Activated CD8-positive, alpha-beta memory T cell treated with anti-CD3 and anti-CD28 coated beads, Interleukin-2, amount 50 U/mL, for 24 hours (primary cell): ENCODE measurements around the gene RNPEP.
"Not testable (repeated sequence)": the region's sequence is repeated elsewhere in the genome, so short reads cannot be mapped to it uniquely, and the experiment has no call there.

Experiments used
- DNase-seq: peaks from one replicate; pipeline ENCODE4 v3.0.0-alpha.2; 2020; ENCODE audit errors: extremely low read depth

Gene RNPEP

GRCh38 chr1:202010180-202011015 is 27.9 kb downstream of the RNPEP start, which contains the start of gene ELF3:
Gene ELF3, plus strand, starts transcription at chr1:202010587. Its CDS starts 550 bp downstream, at chr1:202011137.
- no peak for DNase-seq

GRCh38 chr1:202011994-202012393 is 29.5 kb downstream of the RNPEP start:
- DNase-seq, result no peak

- no peak for DNase-seq
Measured at GRCh38 chr1:202012544-202013478, 30.4 kb downstream of the RNPEP start.

- no peak for DNase-seq
Measured at GRCh38 chr1:202013603-202014002, 31.2 kb downstream of the RNPEP start.

DNA sequence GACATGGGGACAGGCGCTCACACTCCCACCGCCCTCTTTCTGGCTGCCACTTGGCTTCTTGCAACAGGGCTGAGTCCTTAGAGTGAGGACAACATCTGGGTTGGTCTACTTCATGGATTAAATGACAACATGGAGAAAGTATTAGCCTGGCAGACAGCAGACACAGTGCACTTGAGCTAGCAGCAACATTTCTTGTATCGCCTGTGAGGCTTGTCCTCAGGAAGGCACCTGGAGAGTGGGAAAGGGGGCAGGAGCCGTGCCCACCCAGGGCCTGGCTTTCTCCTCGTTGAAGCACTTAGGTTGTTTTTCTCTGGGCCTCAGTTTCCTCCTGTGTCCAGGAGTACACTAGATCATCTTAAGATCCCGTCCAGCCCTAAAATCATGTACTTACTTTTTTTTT is 31.6 kb downstream of the RNPEP start:
- no peak for DNase-seq

GRCh38 chr1:202014915-202015661 is 32.6 kb downstream of the RNPEP start:
- no peak for DNase-seq

- no peak for DNase-seq
Measured at GRCh38 chr1:202015662-202015937, 33.2 kb downstream of the RNPEP start.

DNA sequence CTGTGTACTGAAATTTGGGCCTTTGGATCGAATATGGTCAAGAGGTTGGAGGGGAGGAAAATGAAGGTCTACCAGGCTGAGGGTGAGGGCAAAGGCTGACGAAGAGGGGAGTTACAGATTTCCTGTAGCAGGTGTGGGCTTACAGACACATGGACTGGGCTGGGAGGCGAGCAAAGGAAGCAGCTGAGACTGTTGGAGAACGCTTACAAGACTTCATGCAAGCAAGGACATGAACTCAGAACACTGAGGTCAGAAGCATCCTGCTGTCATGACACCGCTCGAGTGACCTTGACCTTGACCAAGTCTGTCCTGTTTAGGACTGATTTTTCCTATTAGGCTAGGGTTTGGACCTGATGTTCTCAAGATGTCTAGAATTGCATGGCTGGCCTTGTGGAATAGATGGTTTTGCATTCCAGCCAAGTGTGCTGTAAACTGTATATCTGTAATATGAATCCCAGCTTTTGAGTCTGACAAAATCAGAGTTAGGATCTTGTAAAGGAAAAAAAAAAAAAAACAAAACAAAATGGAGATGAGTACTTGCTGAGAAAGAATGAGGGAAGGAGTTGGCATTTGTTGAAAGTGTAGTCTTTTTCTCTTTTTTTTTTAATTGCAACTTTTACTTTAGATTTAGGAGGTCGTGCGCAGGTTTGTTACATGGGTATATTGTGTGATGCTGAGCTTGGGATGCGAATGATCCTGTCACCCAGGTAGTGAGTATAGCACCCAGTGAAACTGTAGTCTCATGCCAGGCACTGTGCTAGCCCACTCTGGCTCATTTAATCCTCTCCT is 33.8 kb downstream of the RNPEP start:
- no peak for DNase-seq

GRCh38 chr1:202016811-202017748 is 34.6 kb downstream of the RNPEP start:
- no peak for DNase-seq

- DNase-seq, result no peak
Measured at GRCh38 chr1:202017749-202018467, 35.5 kb downstream of the RNPEP start.

DNA sequence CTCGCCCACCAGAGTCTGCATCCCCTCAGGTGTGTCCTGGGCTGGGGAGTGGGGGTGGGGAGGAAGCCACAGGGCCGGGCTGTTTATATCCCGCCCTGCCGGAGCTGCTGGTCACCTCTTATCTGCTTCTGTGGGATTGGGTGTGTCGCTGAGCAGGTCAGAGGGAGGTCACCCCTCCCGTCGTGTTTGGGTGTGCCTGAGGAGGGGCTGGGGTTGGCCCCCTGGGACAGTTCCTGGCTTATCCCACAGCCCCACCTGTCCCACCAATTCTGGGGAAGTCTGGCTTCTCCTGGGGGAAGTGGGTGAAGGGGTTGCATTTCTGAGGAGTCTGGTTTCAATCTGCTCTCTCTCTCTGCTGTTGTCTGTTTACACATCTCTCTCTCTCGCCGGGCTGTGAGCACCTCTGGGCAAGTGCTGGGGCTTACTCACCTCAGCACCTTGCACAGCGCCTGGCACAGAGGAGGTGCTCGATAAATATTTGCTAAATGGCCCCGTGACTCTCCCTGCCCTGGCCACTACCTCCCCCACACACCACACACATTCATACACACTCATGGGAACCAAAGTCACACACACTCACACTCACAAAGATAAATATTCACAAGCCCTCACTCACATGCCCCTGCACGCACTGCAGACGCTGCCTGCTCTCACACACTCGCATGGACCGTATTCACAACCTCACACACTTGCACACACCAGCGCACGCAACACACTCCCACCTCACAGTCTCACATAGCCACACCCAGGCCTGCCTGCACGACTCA is 36.2 kb downstream of the RNPEP start:
- DNase-seq, result no peak

DNA sequence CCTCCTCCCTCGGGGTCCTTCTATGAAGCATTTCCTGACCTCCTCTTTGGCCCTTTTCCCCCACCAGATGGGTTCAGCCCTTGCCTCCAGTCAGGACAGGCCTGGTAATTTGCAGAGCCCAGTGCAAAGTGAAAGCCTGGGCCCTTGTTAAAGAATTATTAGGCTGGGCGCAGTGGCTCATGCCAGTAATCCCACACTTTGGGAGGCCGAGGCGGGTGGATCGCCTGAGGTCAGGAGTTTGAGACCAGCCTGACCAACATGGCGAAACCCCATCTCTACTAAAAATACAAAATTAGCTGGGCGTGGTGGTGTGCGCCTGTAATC is 36.7 kb downstream of the RNPEP start:
- not testable (repeated sequence) for DNase-seq

GRCh38 chr1:202023001-202023433 is 40.6 kb downstream of the RNPEP start:
- DNase-seq, result no peak

DNA sequence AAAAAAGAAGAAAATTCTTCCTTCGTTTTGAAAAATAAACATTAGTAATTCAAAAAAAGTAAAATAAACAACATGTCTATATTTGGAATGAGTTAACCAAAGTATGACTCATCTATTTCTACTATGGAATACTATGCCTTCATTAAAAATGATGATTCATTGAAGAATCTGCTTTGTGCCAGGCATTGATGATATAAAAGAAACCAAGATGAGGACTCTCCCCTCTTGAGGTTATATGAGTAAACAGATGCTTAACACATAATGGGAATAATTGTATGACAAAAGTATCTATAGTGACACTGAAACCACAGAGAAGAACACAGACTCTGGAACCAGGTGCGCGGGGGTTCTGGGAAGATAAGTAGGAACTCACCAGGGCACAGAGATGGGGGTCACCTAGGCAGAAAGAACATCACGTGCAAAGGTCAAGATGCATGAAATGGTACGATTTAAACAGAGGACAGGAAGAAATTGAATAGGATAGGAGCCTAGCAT is 46.8 kb downstream of the RNPEP start:
- DNase-seq, result no peak

GRCh38 chr1:202029727-202030126 is 47.3 kb downstream of the RNPEP start:
- no peak for DNase-seq

- DNase-seq, result no peak
Measured at GRCh38 chr1:202031796-202032195, 49.3 kb downstream of the RNPEP start.

DNA sequence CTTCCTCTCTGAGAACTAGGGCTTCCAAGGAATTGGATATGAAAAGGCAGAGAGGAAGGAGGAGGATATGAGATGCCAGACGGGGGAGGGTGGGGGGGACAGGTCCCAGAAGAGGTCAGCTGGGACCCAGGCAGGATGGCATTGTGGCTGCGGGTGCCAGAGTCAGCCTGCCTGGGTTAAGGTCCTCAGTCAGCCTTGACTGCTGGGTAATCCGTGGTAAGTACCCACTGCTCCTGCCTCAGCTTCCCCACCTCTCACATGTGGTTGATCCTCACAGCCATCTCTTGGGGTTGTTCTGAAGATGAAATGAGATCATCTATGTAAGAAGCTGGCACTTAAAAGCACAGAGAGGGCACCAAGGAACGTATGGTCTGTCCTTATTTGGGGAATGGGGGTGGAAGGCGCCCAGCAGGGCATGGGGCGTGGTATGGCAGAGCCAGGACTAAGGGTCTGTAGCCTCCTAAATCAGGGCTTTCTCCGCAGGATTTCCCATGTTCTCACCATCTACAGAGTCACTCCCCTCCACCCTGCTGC is 51.8 kb downstream of the RNPEP start:
- DNase-seq, result no peak

GRCh38 chr1:202034683-202035462 is 52.4 kb downstream of the RNPEP start:
- no peak for DNase-seq
